GM18505 (cell line): ENCODE data around the gene ANKS1A.

Experiments used
- ATAC-seq: cut with Tn5 transposase; IDR thresholded peaks from one replicate; pipeline ENCODE4 v1.9.1; 2021; ENCODE audit not compliant: unreplicated experiment
- POLR2A ChIP-seq: IDR thresholded peaks from 4 replicates; pipeline ENCODE4 v1.6.1; 2011; ENCODE audit warnings: borderline replicate concordance; ENCODE audit not compliant: insufficient read depth, insufficient read length; ENCODE audit errors: extremely low read depth

Gene ANKS1A

DNA sequence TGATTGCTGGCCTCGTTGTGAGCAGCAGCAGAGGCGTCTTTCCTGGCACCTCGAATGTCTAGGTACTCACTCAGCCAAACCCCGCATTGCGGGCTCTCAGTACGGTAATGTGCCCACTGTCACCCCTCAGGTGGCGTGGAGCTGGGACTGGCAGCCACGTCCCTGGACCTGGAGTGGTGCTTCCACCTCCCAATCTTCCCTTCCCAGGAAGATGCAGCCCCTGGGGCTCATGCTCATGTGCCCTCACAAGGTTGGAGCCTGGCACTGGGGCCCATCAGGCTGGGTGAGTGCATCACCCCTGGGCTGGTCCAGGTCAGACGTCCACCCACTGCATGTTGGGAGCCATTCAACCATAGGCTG is 176.4 kb downstream of the ANKS1A start:
- ATAC-seq, result no peak
- no peak for TF ChIP-seq POLR2A

DNA sequence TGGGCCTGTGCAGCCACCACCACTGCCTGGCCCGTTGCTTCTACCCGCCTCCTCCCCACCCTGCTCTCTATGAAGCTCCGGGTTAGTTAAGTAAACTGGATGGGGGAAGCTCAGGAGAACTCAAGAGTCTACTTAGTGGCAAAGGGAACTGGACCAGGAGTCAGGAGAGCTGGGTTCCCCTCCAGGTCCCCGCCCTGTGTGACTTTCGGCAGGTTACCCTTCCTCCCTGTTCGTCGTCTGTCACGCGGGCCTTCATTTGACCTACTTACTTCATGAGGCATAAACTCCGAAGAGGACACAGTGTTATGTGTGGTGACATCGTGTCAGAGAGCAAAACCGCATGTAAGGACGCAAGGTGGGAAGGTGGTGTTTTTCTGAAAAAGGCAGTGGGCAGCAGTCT is 176.8 kb downstream of the ANKS1A start:
- no peak for ATAC-seq
- TF ChIP-seq POLR2A, result no peak

DNA sequence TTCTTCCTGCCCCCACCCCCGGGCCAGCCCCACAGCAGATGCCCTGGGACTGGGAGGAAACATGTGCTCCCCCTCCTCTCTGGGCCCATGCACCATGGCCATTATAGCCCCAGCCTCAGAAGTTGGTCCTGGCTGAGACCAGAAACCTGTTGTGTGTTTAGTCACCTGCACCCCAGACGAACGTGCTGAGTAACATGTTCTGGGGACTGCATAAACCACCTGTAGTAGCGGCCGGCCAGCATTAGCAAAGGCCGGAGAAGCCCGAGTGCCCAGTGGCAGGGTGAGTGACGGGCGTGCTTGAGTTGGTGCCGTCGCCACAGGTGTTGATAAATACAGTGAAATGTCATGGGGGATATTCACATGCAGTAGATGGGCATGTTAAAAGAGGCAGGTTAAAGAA is 178.2 kb downstream of the ANKS1A start:
- no peak for TF ChIP-seq POLR2A
- ATAC-seq, result no peak

DNA sequence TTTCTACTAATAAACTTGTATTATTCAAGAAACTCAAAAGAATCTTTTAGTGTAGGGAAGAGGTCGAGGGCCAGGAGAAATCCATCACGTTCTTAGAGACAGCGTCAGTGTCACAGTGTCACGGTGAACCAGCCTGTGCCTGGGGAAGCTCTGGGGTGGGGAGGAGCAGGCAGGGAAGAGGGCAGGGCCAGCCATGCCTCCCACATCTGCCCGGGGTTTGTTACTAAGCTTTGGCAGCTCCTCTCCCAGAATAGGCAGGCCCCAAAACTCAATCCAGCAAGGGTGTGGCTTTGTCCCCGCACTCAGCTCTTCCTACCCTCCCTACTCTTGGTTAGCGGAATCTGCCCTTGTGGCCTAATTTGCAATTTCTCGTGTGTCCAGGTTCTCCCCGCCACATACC is 179.2 kb downstream of the ANKS1A start:
- ATAC-seq, result no peak
- TF ChIP-seq POLR2A, result no peak

DNA sequence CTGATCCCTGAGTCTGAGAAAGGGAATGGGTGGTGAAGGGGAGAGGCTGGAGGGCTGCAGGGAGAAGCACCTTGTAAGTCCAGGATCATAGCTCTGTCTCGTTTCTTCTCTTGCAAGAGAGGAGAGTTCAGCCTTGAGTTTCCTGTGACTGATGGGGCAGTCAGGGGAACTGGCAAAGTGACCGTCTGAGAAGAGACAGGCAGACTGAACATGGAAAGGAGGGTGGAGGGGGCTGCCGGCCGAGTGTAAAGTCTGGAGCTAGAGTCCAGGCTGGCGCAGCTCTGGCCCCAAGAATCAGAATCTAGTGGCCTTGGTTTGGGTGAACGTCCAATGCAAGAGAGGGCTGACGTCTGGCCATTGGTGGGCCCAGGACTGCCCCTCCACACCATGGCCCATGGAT is 179.6 kb downstream of the ANKS1A start:
- no peak for ATAC-seq
- no peak for TF ChIP-seq POLR2A

DNA sequence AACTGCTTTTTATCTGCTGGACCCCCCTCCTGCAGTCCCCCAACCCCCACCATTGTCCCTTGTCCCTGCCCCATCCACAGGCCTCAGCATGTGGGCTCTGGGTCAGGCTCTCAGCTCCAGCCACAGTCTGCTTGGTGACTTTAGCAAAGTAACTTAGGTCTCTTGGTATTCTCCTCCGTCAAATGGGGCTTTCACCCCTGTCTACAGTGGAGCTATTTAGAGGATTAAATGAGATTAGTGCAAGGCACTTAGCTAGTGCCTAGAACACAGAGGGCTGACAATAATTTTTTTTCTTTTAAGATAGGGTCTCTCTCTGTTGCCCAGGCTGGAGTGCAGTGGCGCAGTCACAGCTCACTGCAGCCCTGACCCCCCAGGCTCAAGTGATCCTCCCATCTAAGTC is 180.2 kb downstream of the ANKS1A start:
- no peak for TF ChIP-seq POLR2A

DNA sequence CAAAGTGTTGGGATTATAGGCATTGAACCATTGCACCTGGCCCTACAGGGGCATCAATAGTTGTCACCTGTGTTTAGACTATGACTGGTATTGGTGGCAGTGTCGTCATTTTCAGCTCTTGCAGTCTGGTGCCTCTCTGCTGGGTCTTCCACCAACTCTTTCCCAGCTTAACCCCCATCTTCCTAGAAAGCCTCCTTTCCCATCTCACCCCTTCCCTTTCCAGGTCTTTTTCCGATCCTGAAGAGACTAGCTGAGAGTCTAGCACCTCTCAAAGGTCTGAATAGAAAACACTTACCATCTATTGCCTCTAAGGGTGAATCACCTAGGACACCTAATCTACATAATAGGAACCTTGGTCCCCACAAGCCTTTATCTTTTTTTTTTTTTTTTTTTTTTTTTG is 181.1 kb downstream of the ANKS1A start:
- ATAC-seq, result no peak
- TF ChIP-seq POLR2A, result no peak

More for the DNA sequence above, 180.2 kb downstream of the ANKS1A start:
- ATAC-seq, result no peak

DNA sequence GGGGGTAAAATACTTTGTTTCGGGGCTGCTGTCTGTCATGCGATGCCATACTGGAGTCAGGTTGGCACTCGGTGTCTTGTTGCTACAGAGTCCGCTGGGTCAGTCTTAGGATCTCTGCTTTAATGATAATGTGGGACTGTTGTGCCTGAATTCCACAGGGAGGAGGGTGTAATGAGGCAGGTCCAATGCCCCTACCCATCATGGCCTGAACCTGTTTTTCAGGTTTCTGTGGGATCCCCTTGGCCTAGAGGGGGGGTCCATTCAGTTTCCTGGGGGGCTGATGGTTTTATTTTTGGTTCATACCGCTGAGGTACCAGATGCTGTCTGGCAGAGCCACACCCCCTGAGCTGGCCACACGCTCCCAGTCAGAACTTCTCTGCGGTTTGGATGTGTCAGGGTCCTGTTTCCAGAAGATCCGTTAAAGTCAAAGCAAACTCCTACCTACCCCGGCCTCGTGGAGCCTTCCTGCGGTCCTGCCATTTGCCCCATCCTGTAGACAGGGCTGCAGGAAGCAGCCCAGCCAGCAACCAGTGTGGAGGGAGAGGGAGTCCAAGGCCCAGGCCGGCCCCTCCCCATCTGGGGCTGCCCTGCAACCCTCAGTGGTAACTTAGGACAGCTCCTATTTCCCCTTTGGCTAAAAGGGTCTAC is 182.4 kb downstream of the ANKS1A start:
- no peak for ATAC-seq

DNA sequence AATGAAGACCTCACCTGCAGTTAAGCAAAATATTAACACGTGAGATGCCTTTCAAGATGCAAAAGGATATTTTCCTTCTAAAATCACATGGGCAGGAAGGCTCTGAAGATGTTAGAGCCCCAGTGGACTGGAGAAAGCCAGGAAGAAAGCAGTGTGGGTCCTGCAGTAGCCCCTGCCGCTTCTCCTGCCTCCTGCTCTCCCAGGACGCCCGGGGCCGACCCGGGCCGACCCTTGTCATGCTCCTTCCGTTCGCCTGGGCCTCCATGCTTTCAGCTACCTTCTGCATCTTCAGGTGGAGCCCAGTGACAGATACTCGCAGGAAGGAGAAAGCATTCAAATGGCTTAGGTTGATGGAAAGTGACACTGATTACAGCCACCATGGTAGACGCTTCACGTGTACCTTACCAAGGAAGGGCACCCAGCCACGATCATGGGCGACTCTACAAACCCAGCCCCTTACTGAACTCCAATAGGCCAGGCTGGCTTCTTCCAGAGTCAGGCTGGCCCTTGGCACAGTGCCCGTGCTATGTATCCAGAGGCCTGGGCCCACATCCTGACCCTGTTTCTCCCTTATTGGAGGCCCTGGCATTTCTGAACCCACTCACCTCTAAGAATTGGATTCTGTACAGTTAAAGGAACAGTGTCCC is 183.1 kb downstream of the ANKS1A start:
- no peak for TF ChIP-seq POLR2A
- ATAC-seq, result no peak

More for the DNA sequence above, 182.4 kb downstream of the ANKS1A start:
- TF ChIP-seq POLR2A, result no peak

DNA sequence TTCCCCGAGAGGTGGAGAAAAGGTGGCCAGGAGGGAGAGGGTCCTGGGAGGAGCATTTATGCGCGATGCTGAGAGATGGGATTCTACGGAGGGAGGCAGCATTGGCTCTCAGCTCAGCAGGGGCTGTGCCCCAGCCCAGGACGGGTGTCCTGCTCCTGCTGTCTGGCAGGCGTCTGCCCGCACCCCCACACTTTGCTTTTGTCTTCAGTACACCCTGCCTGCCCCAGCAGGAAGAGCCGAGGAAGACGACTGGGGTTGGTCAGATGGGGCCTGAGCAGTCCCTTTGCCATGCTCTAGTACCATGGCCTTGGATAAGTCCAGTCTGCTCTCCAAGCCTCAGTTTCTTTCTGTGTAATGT is 183.6 kb downstream of the ANKS1A start:
- no peak for ATAC-seq
- TF ChIP-seq POLR2A, result no peak

DNA sequence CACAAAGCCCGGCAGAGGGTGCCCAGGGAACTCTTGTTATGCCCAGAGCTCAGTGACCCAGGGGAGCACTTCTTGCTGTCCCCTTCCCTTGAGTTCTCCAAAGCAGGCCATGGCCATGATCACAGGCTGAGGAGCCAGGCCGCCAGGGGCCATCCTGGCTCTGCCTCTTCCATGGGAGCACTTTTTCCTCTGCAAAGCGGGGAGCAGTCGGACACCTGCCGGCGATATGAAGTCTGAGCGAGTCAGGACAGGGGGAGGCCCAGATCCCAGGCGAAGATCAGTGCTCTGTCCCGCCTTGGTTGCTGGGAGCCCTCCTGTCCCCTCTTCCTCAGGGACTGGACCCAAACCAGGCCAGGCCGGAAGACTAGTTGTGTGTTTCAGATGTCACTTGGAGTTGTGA is 184.2 kb downstream of the ANKS1A start:
- ATAC-seq, result no peak
- no peak for TF ChIP-seq POLR2A

DNA sequence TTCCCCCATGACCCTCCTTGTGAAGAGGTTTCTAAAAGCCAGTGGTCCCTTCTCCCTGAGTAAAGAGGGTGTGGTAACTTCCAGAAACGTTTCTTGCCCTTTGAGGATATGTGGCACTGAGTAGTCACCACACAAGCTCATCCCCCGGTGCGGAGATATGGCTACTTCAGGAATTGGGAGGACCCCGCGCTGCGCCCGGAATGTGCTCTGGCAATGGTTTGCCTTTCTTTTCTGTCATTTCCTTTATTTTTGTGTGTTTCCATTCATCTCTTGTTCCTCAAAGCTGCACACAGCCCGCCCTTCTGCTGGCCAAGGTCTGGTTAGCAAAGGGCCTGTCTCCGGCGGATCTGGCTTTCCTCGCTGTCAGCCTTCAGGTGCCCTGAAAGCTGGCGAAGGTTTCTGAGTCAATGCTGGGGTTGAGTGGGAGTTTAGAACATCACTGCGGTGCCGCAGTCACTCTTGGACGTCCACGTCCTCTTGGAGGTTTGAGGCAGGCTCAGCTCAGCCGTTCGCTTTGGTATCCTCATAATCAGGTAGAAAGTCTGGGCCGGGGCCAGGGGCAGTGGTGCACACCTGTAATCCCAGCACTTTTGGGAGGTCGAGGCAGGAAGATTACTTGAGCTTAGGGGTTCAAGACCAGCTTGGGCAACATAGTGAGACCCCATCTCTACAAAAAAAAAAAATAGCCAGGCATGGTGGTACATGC is 184.9 kb downstream of the ANKS1A start:
- ATAC-seq, result no peak
- no peak for TF ChIP-seq POLR2A

DNA sequence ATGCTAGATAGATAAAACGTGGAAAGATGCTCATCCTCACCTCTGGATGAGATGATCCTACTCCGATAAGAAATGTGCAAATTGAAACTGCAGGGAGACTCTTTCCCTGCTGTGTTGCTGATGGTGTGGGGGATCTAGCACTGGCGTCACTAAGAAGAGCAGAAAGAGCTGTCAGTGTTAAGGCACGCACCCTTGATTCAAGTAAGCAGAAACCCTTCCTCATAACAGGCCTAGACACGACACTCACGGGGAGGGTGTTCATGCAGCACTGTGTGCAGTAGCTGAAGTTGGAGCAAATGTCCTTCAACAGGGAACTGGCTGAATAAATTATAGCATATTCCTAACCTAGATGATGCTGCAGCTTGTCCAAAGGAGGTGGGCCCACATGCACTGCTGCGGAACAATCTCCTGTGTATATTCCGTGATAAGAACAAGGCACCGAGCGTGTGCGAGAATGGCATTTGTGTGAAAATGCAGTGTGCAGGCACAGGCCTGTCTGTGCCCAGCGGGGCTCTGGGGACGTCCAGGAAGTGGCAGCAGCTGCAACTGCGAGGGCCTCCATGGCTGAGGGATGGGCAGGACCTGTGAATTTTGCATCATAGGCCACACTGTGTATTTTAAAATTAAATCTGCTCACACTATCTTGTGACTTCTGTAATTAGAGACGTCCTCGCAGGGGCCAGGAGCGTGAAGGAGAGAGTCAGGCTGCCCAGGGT is 188.1 kb downstream of the ANKS1A start:
- no peak for TF ChIP-seq POLR2A
- ATAC-seq, result no peak
